Non-pigmented ciliary epithelial cell (primary cell): ENCODE results near the gene NEURL1.
"Not testable (repeated sequence)": the region's sequence is repeated elsewhere in the genome, so short reads cannot be mapped to it uniquely, and the experiment has no call there.

ENCODE experiments used
- DNase-seq: peaks from one replicate; pipeline ENCODE4 v3.0.0-alpha.2; 2010; ENCODE audit warnings: low read depth

The NEURL1 gene

DNA sequence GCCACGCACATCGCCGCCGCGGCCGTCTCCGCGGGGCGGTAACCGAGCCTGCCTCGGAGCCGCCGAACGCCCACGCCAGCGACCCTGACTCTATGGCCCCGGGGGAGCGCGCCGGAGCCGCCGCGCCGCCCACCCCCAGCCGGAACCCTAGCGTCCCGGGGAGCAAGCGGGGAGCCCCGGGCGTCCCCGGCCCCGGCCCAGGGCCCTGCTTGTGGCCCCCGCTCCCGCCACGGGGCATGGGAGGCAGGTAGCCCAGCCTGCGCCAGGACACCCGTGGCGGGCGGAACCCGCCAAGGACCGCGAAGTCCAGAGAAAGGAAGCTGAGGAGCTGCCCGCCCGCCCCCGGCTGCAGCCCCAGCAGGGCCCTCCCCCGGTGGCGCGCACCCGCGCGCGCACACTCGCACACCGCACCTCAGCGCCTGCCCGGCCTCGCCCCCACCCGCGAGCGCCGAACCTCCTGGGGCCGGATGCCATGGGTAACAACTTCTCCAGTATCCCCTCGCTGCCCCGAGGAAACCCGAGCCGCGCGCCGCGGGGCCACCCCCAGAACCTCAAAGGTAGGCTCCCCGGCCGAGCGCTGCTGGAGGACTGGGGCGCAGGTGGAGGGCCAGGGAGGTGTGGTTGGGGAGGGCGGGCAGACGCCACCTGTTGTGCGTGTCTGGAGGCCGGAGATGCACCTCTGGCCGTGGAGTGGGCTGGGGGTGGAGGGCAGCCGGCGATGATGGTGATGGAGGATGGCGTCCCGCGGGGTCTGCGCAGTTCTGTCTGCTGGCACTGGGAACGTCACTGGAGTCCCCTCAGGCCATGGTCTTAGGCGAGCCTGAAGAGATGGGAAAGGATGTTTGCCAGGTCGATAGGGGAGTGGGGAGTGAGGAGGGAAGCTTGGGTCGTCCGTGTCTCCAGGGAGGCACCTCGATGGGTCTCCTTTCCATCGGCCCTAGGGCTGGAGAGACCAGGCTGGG lies 692 bp downstream of the NEURL1 start:
- no peak for DNase-seq

DNA sequence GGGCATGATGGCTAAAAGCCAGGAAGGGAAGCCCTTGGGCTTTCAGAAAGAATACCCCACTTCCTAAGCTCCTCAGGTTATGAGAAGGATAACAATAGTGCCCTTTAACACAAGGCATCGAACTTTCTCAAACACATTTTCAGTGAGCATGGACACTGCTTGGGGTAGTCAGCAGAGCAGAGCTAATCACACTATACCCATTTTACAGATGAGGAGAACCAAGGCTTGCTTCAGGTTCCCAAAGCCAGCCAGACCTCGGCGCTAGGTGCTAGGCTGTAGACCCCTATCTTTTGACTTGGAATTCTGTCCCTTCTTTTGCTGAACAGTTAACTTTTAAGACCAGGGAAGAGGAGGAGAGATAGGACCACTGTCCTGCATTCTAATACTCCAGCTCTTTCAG lies 1.8 kb downstream of the NEURL1 start:
- no peak for DNase-seq

DNA sequence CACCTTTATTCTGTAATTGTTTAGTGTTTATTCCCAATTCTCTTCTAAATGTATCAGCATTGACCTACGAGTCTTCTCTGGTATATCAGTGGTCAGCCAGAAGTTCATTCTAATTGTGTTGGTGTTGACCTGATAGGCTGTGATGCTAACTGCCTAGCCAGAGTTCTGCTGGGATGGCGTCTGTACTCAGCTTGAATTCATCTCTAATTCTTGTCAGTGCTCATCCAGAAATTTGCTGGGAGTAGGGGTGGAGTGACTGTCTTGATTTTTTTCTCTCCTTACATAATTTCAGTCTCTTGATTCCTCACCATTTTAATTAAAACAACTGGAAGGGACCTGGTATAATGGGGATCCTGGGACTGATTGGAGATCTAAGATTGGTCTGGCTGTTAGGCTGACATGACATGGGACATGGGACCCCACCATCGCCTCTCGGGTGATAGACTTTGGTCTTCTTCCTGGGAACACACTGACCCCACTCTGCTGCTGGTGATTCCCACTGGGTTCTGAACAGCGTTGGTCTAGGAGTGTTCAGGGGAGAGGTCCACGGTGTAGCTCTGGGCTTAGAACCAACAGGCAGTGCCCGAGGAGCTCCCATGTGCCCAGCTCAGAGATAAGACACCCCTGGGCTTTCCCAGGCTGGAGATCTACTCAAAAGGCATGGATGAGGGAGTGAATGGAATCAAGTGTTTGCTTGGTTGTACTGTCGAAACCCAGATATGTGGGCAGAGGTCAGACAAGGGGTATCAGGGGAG lies 3.8 kb downstream of the NEURL1 start:
- DNase-seq, result no peak

DNA sequence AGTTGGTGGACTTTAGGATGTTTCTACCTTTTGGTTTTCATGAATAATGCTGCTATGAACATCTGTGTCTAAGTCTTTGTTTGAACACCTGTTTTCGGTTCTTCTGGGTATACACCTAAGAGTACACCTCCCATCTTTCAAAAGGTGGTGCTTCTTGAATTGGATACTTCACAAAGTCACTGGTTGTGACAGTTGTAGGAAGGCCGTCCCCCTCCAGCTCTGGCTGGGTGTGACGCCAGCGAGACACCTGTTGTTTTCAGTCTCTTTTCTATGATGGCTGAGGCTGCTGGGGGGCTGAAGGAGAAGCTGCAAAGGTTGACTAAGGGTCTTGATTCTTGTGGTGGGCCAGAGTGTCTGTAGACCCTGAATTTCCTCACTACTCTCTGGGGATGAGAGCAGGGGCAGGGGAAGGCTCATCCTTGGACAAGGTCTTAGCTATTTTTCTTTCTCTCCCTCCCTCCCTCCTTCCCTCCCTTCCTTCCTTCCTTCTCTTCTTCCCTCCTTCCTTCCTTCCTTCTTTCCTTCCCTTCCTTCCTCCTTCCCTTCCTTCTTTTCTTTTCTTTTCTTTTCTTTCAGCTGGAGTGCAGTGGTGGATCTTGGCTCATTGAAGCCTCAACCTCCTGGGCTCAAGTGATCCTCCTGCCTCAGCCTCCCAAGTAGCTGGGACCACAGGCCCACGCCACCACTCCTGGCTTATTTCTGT lies 5.6 kb downstream of the NEURL1 start:
- no peak for DNase-seq

DNA sequence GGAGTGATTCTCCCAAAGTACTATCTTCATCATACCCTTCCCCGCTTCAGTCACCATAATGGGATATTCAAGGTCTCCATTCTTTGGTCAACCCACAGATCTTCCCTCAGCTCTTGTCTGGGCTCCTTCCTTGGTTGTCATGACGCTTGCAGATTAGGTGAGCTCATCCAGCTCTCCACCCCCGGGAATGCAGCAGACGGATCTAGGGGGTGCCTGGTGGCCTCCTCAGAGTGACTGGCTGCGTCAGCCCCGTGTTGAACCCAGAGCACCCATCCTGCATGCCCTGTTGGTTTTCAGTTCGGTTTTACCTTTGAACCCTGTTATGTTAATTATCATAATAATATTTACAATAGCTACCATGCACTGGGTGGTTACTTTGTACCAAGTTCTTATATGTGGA lies 6.4 kb downstream of the NEURL1 start:
- DNase-seq, result no peak

DNA sequence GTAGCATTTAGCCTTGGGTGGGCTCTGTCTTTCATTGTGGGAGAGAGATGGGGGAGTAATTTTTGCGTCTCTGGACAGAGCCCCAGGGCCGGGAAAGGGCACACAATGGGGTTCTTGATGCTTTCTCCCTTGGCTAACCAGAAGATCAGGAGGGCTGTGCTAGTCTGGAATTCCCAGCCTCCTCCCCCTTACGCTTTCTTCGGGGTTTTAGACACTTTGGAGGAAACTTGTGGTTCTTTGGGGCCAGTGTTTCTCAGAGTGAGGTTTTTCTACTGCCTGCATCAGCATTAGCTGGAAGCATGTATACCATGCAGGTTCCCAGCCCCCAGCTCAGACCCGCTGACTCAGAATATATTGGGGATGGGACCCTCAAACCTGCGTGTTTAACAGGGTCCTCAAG lies 7.0 kb downstream of the NEURL1 start:
- no peak for DNase-seq

DNA sequence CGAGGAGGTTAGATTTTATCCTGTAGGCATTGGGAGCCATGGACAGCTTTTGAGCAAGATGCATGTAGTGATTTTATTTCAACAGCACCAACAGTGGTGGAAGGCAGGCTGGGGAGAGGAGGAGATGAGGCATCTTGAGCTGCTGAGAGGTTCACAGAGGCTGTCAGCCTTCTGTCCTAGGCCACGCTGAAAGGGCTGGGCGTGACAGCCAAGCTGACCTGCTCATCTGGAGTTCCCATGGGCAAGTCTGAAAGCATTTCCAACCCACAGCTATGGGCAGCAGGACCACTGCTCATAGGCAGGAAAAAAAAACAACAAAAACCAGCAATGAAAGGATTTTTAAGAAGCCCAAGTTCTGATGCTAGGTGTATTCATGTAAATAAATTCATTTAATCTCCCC lies 7.7 kb downstream of the NEURL1 start:
- DNase-seq, result no peak

DNA sequence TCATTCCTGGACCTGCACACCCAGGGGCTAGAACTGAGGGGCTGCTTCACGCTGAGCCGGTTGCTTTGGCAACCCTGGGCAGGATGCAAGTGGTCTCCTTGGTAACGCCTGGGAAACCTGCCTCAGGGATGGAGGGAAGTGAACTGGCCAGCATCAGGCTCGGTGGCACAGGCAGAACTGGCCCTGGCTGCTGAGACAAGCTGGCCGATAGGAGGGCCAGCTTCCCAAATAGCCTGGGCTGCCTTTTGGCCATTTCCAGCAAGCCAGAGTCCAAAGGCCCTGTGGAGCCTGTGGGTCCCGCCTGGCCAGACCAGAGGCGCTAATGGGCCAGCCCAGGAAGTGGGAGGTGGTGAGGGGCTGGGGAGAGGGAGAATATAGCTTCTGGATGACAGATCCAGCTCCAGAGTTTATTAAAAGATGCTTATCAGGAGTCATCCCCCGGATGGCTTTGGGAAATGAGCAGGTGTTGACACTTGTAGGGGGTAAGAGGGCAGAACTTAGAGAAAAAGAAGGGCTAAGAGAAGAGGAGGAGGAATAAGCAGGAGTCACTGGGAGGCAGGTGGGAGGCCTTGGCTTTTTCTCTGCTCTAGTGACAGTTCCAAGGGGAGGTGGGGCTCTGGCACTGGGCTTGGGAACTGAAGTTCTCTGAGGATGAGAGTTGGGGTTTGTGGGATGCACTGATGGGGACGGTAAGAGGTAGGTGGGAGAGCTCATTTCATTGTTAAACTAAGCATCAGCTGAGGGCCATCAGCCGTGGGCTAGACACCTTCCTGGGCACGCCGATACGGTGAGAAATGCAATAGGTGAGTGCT lies 9.6 kb downstream of the NEURL1 start:
- DNase-seq, result no peak

DNA sequence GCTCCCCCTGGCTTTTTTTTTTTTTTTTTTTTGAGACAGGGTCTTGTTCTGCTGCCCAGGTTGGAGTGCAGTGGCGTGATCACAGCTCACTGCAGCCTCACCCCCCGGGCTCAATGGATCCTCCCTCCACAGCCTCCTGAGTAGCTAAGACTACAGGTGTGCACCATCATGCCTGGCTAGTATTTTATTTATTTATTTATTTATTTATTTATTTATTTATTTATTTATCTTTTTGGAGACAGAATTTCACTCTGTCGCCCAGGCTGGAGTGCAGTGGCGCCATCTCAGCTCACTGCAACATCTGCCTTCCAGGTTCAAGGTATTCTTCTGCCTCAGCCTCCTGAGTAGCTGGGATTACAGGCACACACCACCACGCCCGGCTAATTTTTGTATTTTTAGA lies 10.3 kb downstream of the NEURL1 start:
- not testable (repeated sequence) for DNase-seq

DNA sequence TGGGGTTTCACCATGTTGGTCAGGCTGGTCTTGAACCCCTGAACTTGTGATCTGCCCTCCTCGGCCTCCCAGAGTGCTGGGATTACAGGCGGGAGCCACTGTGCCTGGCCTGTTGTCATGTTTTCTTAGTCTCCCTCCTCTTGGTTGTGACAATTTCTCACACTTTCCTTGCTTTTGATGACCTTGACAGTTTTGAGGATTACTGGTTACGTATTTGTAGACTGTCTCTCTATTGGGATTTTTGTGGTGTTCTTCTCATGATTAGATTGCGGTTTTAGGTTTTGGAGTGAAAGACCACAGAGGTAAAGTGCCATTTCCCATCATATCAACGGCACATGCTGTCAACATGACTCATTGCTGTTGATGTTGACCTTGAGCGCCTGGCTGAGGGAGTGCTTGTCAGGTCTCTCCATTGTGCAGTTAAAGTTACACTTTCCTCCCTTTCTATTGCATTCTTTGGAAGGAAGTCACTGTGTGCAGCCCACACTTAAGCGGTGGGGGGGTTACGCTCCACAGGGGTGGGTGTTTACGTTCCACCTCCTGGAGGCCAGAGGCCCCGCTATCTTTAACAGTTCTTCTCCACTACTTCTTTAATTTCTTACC lies 10.8 kb downstream of the NEURL1 start:
- peak; percentile 97 for DNase-seq

DNA sequence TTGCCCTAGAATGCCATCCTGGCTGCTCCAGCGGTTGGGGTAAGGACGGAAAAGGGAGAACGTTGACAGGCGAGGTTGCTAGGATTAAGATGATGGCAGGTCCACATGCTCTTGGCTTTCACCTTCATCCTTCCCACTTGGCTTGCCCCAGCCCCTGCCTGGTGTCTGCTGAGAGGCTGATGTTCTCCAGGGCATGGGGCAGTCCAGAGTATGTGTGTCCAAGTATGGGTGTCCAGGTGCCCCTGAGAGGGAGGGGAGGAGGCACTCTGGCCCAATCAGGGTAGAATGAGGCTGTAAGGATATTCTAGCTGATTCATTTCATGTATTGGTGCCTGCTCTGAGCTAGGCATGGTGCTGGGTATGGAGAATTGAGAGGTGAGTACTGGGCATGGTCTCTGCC lies 12.6 kb downstream of the NEURL1 start:
- DNase-seq, result no peak

DNA sequence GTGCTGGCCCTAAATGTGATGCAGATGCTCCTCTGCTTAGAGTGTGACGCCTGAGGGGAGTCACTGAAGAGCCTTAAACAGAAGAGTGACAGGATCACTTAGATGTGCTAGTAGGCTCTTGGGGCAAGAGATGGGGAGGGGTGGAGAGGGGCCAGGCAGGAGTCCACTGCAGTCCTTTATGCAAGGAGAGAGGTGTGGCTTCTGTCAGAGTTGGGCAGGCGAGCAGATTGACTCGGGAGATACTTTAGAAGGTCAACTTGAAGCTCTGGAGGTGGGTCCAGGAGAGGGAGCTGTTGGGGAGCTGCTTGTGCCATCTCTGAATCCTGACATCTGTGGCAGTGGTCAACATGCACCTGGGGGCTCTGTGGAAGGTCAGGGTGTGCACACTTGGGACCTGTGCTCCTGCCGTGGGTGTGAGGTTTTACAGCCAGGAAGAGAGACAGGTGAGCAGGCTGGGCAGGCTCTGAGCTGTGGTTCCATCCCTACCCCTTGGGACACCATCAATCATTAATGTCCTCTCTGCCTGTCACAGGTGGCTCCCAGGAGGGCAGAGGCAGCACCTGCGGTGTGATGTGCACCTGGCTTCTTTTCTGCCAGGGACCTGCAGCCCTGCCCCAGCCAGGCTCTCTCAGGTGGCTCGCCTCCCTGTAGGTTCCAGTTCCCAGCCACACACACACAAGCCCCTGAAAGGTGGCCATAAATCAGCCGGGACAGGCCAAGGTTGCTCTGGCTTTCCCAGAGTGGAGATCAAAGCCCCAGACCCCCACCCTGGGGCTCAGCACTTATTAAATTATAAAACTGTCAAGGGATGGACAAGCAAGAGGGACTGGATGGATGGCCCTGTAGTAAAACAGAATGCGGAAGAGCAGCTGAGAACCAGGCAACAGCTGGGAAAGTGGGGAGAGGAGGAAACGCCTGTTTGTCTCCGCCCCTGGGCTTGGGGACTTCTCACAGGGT lies 14.0 kb downstream of the NEURL1 start:
- DNase-seq, result no peak

DNA sequence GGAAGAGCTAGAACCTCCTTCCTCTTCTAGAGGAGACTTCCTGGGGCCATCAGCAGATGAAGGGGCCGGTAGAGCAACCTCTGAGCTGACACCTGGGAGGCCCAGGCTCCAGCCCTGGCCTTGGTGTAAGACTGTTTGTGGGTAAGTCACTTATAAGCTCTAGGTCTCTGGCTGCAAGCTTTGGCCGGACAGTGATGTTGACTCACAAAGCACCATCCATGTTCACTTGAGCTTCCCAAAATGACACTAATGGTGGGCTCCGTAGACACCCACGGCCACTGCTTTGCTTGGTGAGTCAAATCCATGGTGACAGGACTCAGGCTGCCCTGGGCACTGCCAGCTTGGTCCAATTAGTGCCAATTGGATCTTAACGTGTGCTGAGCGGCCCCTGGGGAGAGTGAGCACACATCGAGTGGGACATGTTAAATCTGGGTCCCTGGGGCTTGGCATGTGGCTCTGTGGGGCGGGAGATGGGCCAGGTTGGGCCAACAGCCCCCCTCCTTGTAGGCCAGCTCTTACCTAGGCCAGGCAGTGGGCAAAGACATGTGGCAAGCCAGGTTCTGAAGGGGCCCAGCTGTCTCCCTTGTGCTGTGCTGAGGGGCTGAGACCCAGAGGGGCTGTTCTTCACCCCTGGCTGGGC lies 16.7 kb downstream of the NEURL1 start:
- no peak for DNase-seq

DNA sequence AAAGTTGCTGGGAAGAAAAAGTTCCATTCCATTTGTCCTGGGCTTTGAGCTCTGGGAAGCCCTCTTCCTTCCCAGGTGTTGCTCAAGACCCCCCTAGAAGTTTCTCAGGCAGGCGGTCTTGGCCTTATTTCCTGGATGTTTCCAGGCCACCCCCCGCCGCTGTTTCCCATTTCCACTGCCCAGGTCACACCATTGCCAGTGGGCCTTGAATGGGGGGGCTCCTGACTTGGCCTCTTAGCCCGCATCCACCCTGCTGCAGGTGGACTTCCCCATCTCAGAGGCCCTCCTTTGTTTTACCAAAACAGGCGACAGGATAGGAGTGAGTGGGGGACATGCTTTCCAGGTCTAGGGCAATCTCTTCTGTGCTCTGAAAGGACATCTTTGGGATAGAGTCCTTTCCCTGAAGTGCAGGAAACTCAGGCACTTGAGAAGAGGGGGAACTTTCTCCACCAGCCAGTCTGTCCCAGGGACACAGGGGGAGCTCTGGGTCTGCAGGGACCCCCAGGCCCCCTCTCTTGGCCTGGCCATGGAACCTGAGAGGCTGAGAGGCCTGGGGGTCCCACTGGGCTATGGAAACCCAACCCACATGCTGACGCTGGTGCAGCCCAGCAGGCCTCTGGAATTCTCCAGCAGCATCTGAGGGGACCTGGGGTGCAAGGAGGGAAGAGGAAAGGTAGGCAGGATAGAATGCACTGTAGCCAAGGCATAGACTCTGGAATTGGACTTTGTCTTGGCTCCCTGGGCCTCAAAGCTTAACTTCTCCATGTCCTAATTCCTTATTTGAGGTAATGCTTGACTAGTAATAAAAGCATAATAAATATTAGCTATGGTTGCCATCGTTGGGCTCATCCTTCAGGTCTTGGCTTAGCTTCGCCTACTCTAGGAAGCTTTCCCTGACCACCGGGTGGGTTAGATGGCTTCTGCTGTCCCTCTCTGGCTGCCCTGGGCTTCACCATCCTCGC lies 17.6 kb downstream of the NEURL1 start:
- DNase-seq, result no peak

DNA sequence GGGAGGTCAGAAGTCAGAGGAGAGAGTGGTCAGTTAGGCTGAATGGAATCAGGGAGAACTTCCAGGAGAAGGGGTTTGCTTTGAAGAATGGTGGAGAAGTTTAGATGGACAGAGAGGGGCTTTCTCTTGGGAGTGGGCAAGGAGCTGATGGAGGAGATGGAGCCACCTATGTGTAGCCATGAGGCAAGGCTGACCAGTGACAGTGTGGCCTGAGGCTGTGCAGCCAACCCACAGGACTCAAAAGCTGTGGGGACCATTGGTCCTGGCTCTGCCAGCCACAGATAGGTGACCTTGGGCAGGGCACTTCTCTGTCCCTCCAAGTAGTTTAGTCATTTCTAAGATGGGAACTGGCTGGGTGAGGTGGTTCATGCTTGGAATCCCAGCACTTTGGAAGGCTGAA lies 18.7 kb downstream of the NEURL1 start:
- DNase-seq, result no peak

DNA sequence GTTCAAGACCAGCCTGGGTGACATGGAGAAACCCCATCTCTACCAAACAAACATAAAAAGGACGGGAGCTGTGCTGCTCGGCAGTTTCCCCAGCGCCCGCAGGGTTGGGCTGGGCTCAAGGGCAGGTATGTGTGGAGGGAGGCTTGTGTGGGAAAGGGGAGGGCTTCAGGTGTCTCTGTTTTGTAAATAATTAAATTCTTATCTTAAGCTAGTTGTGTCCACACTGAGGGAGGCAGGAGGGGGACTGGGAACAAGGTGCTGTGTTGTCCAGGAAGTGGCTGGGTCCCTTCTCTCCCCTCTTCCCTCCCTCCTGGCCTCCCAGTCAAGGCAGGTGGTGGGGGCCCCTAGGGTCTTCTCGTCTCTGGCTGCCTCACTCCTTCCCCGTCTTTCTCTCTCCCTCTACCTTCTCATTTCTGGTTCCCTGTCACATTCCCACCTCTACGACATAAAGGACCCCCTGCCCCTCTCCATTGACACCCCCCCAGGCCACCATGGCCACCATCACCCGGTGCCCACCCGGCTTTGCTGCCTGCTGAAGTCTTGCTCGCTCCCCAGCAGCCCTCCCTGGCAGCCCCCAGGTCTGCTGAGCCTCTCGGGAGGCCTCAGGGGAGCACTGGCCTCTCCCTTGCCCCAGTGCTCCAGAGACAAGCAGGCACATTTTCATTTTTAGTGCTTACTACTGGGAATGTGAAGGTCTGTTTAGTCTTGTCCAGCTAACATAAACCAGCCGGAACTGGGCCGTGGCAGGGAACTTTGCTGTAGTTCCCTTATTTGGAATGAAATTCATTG lies 19.3 kb downstream of the NEURL1 start:
- DNase-seq, result no peak

DNA sequence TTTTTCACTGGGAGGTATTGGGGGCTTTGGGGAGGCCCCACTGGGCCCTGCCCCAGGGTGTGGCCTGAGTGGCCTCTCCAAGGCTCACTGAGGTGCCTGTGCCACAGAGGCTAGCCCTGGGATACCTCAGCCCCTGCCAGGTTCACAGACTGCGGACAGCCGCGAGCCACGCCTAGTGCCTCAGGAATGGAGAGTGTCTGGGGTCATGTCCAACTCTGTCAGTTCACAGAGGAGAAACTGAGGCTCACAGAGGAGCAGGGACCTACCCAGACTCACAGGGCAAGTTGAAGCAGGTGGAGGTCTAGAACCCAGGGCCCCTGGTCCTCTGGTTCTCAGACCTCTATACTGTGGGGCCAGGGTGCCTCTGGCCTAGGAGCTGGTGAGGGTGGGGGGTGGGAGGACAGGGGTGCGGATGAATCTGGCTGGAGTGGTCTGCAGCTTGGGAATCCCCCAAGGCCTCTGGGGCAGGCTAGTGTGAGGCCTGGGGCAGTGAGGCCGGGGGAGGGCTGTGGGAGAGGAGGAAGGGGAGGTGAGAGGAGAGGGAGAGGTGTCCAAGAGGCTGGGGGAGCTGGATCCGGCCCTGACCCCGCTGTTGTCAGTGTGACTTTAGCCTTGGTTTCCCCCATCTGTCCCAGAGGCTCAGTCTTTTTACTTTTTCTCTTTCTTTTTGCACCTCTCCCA lies 20.0 kb downstream of the NEURL1 start:
- DNase-seq, result no peak
